Neuron (in vitro differentiated cells): ENCODE measurements around the gene RPLP2.

ENCODE experiments used
- H2AFZ ChIP-seq: one replicate; pipeline ENCODE4 v1.6.1; 2013; ENCODE audit warnings: low read depth, mild to moderate bottlenecking, inconsistent platforms, low read length, moderate library complexity
- H3K27me3 ChIP-seq: one replicate; pipeline ENCODE4 v1.6.1; 2013; ENCODE audit warnings: low read length; ENCODE audit not compliant: insufficient read depth
- H3K36me3 ChIP-seq: one replicate; pipeline ENCODE4 v1.6.1; 2013; ENCODE audit warnings: low read length; ENCODE audit not compliant: insufficient read depth
- H3K4me1 ChIP-seq: one replicate; pipeline ENCODE4 v1.6.1; 2013; ENCODE audit warnings: low read length; ENCODE audit not compliant: insufficient read depth
- H3K4me3 ChIP-seq: 2 replicates; pipeline ENCODE4 v1.5.1; 2013; ENCODE audit warnings: mild to moderate bottlenecking, low read length, moderate library complexity
- H3K9me3 ChIP-seq: one replicate; pipeline ENCODE4 v1.6.1; 2013; ENCODE audit warnings: low read length

RPLP2 gene

GRCh38 chr11:830295-831117 is 20.7 kb downstream of the RPLP2 start:
- Histone ChIP-seq H3K27me3 (peaks cover 7% of the 10 kb centered on the region), H3K9me3 (no peaks in the 10 kb centered on the region), H3K4me1 (peaks cover 68% of the 10 kb centered on the region), H2AFZ (no peak overlapping the region), H3K4me3 (peak overlapping the region; percentile 35), H3K36me3 (no peaks in the 10 kb centered on the region)

GRCh38 chr11:831118-831864 is 21.5 kb downstream of the RPLP2 start:
- Histone ChIP-seq H3K4me3 (no peak overlapping the region), H2AFZ (no peak overlapping the region), H3K9me3 (no peaks in the 10 kb centered on the region), H3K27me3 (peaks cover 7% of the 10 kb centered on the region), H3K4me1 (peaks cover 68% of the 10 kb centered on the region), H3K36me3 (peaks cover 5% of the 10 kb centered on the region)

- peak overlapping the region; percentile 64 for H3K4me3 ChIP-seq
- H3K9me3 ChIP-seq, result no peaks in the 10 kb centered on the region
- H2AFZ ChIP-seq, result no peak overlapping the region
- peaks cover 12% of the 10 kb centered on the region for H3K36me3 ChIP-seq
- peaks cover 7% of the 10 kb centered on the region for H3K27me3 ChIP-seq
- H3K4me1 ChIP-seq, result peaks cover 68% of the 10 kb centered on the region
These were observed 22.3 kb downstream of the RPLP2 start for GRCh38 chr11:831961-832528.

- Histone ChIP-seq H3K36me3 (peaks cover 17% of the 10 kb centered on the region), H3K4me1 (peaks cover 63% of the 10 kb centered on the region), H3K4me3 (peak within 1 kb of the TSS; percentile 64), H2AFZ (no peak within 1 kb of the TSS), H3K9me3 (no peaks in the 10 kb centered on the region), H3K27me3 (peaks cover 7% of the 10 kb centered on the region)
These were observed 22.9 kb downstream of the RPLP2 start, which contains the start of gene CD151 for GRCh38 chr11:832529-833113. Gene CD151, plus strand, starts transcription at chr11:832952. Its CDS starts 3,118 bp downstream, at chr11:836070.

GRCh38 chr11:833114-833791 is 23.5 kb downstream of the RPLP2 start:
- Histone ChIP-seq H3K4me3 (peak overlapping the region; percentile 64), H2AFZ (no peak overlapping the region), H3K9me3 (no peaks in the 10 kb centered on the region), H3K36me3 (peaks cover 23% of the 10 kb centered on the region), H3K27me3 (peaks cover 7% of the 10 kb centered on the region), H3K4me1 (peaks cover 56% of the 10 kb centered on the region)

GRCh38 chr11:833849-834311 is 24.1 kb downstream of the RPLP2 start:
- peaks cover 7% of the 10 kb centered on the region for H3K27me3 ChIP-seq
- no peak overlapping the region for H2AFZ ChIP-seq
- no peaks in the 10 kb centered on the region for H3K9me3 ChIP-seq
- peaks cover 50% of the 10 kb centered on the region for H3K4me1 ChIP-seq
- H3K4me3 ChIP-seq, result peak overlapping the region; percentile 64
- peaks cover 29% of the 10 kb centered on the region for H3K36me3 ChIP-seq

- Histone ChIP-seq H3K4me3 (no peak overlapping the region), H2AFZ (no peak overlapping the region), H3K9me3 (no peaks in the 10 kb centered on the region), H3K36me3 (peaks cover 37% of the 10 kb centered on the region), H3K27me3 (peaks cover 7% of the 10 kb centered on the region), H3K4me1 (peaks cover 42% of the 10 kb centered on the region)
These were observed 24.9 kb downstream of the RPLP2 start for GRCh38 chr11:834371-835316.

GRCh38 chr11:836274-836673 is 26.5 kb downstream of the RPLP2 start:
- Histone ChIP-seq H3K36me3 (peaks cover 53% of the 10 kb centered on the region), H2AFZ (no peak overlapping the region), H3K4me3 (no peak overlapping the region), H3K9me3 (no peaks in the 10 kb centered on the region), H3K27me3 (peaks cover 1% of the 10 kb centered on the region), H3K4me1 (peaks cover 36% of the 10 kb centered on the region)

GRCh38 chr11:836700-837099 is 26.9 kb downstream of the RPLP2 start:
- no peaks in the 10 kb centered on the region for H3K9me3 ChIP-seq
- H2AFZ ChIP-seq, result no peak overlapping the region
- H3K4me1 ChIP-seq, result peaks cover 34% of the 10 kb centered on the region
- H3K36me3 ChIP-seq, result peaks cover 54% of the 10 kb centered on the region
- H3K27me3 ChIP-seq, result no peaks in the 10 kb centered on the region
- H3K4me3 ChIP-seq, result no peak overlapping the region

- Histone ChIP-seq H3K9me3 (no peaks in the 10 kb centered on the region), H2AFZ (no peak overlapping the region), H3K27me3 (no peaks in the 10 kb centered on the region), H3K4me1 (peaks cover 27% of the 10 kb centered on the region), H3K4me3 (no peak overlapping the region), H3K36me3 (peaks cover 54% of the 10 kb centered on the region)
These were observed 27.6 kb downstream of the RPLP2 start for GRCh38 chr11:837189-837989.

GRCh38 chr11:837990-838307 is 28.2 kb downstream of the RPLP2 start:
- Histone ChIP-seq H3K4me1 (peaks cover 25% of the 10 kb centered on the region), H3K9me3 (no peaks in the 10 kb centered on the region), H3K27me3 (no peaks in the 10 kb centered on the region), H3K4me3 (no peak overlapping the region), H2AFZ (no peak overlapping the region), H3K36me3 (peaks cover 54% of the 10 kb centered on the region)
